A673 (cell line): ENCODE measurements around the gene PVALB. TPM values are rescaled to one million over a fixed set of nuclear protein-coding genes. Genes with fewer than 3 reads are reported as not detected.

Source experiments
- BruUV-seq: library from RNA; stranded (reverse); fragments of 400-500 nt; replicated peaks from 2 replicates; lab custom pipeline; 2021; lab: Mats Ljungman, UMichigan
- CTCF ChIA-PET: fragments of 300-600 bp; sonication (Branson Sonifier 250); formaldehyde crosslinking; loops from one replicate; lab custom pipeline; 2022; ENCODE audit warnings: antibody characterized with exemption; lab: Charles Lee
- POLR2A ChIA-PET: fragments of 300-600 bp; sonication (Branson Sonifier 250); formaldehyde crosslinking; loops from one replicate; lab custom pipeline; 2022; ENCODE audit warnings: antibody characterized with exemption; ENCODE audit not compliant: low non-redundant PET; lab: Charles Lee
- DNase-seq: peaks from one replicate; pipeline ENCODE4 v3.0.0-alpha.2; 2015; ENCODE audit warnings: low spot score
- H3K27ac ChIP-seq: fragments of 200-600 bp; sonication (generic); 2 replicates; pipeline ENCODE4 v1.5.1; 2016; ENCODE audit warnings: mixed run types, low read depth, mild to moderate bottlenecking, mixed read lengths, antibody characterized with exemption, low read length; ENCODE audit not compliant: poor library complexity, severe bottlenecking
- H3K27me3 ChIP-seq: fragments of 200-600 bp; sonication (generic); replicated peaks from 2 replicates; pipeline ENCODE4 v1.6.1; 2017; ENCODE audit warnings: mixed run types, low read depth, mild to moderate bottlenecking, mixed read lengths, antibody characterized with exemption, low read length; ENCODE audit not compliant: insufficient read depth, poor library complexity
- H3K36me3 ChIP-seq: fragments of 200-600 bp; sonication (generic); 2 replicates; pipeline ENCODE4 v1.6.1; 2016; ENCODE audit warnings: mixed run types, mild to moderate bottlenecking, mixed read lengths, antibody characterized with exemption, low read length; ENCODE audit not compliant: insufficient read depth, poor library complexity, severe bottlenecking
- H3K4me1 ChIP-seq: fragments of 200-600 bp; sonication (generic); 2 replicates; pipeline ENCODE4 v1.6.1; 2017; ENCODE audit warnings: mixed run types, mild to moderate bottlenecking, mixed read lengths, antibody characterized with exemption, low read length; ENCODE audit not compliant: insufficient read depth, poor library complexity, severe bottlenecking
- H3K4me3 ChIP-seq: fragments of 200-600 bp; sonication (generic); 2 replicates; pipeline ENCODE4 v1.5.1; 2016; ENCODE audit warnings: low read depth, mixed run types, mild to moderate bottlenecking, mixed read lengths, low read length; ENCODE audit not compliant: poor library complexity, severe bottlenecking
- H3K9me3 ChIP-seq: fragments of 200-600 bp; sonication (generic); 2 replicates; pipeline ENCODE4 v1.6.1; 2016; ENCODE audit warnings: mixed run types, low read depth, mild to moderate bottlenecking, mixed read lengths, antibody characterized with exemption, low read length; ENCODE audit not compliant: poor library complexity, severe bottlenecking
- EZH2 ChIP-seq: fragments of 200-600 bp; sonication (generic); IDR thresholded peaks from 2 replicates; pipeline ENCODE4 v1.6.1; 2017; ENCODE audit warnings: borderline replicate concordance, low read depth, mild to moderate bottlenecking, mixed read lengths, antibody characterized with exemption, low read length; ENCODE audit not compliant: poor library complexity, severe bottlenecking
- intact Hi-C: fragments of 100-400 bp; cut with micrococcal nuclease; formaldehyde crosslinking; loops from one replicate; pipeline ENCODE4 v1.10.0; 2022; ENCODE audit not compliant: unreplicated experiment
- total RNA-seq: library from RNA; stranded (reverse); gene quantifications from 2 replicates; pipeline ENCODE4 v1.2.3, GENCODE V29; 2021
- TF ChIP-seq, protein P1 (sequence below): fragments of 300-800, 200-600 bp; sonication (generic); conservative IDR thresholded peaks from 2 replicates; pipeline ENCODE4 v1.5.1; 2017; ENCODE audit warnings: low read depth, mild to moderate bottlenecking, antibody characterized with exemption, low read length, moderate library complexity, mixed read lengths

PVALB gene
- total RNA-seq, 1 experiment from 2014 or later: not detected

DNA sequence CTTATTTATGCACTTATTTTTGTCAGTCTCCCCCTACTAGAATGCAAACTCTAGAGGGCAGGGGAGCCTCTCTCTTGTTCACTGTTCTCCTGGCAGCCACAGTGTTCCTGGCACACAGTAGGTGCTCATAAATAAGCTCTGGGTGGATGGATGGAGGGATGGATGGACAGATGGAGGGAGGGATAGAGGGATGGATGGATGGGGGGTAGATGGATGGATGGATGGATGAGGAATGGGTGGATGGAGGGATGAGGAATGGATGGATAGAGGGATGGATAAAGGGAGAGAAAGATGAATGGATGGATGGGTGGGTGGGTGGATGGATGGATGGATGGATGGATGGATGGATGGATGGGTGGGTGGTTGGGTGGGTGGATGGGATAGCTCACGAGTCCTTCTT is 13.5 kb downstream of the PVALB start:
- Histone ChIP-seq H3K27me3 (peaks cover 9% of the 10 kb centered on the region), H3K4me1 (no peaks in the 10 kb centered on the region), H3K4me3 (no peak overlapping the region), H3K36me3 (no peaks in the 10 kb centered on the region), H3K9me3 (no peaks in the 10 kb centered on the region), H3K27ac (no peak overlapping the region)
- DNase-seq: no peak
- ChIA-PET CTCF (no interaction called here), POLR2A (no interaction called here)
- TF ChIP-seq, protein P1, sequence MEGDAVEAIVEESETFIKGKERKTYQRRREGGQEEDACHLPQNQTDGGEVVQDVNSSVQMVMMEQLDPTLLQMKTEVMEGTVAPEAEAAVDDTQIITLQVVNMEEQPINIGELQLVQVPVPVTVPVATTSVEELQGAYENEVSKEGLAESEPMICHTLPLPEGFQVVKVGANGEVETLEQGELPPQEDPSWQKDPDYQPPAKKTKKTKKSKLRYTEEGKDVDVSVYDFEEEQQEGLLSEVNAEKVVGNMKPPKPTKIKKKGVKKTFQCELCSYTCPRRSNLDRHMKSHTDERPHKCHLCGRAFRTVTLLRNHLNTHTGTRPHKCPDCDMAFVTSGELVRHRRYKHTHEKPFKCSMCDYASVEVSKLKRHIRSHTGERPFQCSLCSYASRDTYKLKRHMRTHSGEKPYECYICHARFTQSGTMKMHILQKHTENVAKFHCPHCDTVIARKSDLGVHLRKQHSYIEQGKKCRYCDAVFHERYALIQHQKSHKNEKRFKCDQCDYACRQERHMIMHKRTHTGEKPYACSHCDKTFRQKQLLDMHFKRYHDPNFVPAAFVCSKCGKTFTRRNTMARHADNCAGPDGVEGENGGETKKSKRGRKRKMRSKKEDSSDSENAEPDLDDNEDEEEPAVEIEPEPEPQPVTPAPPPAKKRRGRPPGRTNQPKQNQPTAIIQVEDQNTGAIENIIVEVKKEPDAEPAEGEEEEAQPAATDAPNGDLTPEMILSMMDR: no peak
- no peak for TF ChIP-seq EZH2
- no TSS peak for BruUV-seq
- intact Hi-C loops: no loop called here

DNA sequence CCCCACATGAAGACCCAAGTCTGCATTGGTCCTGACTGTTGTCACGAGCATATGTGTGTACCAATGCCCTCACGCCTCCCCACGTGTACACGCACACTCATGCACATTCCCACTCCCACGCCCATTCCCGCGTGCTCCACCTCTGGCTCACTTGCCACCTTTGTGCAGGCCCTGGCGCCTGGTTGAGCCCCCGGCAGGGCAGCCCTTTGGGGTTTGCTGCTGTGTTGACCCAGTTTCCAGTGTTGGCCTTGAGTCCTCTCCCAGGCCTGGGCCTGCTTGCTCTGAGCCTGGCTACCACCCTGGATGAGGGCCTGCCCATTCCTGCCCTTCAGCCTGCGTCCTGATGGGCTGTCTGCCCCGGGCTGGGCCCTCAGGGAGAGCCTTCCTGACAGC is 18.2 kb downstream of the PVALB start:
- no peak for DNase-seq
- BruUV-seq: no TSS peak
- Histone ChIP-seq H3K27me3 (peaks cover 4% of the 10 kb centered on the region), H3K27ac (no peak overlapping the region), H3K9me3 (no peaks in the 10 kb centered on the region), H3K36me3 (no peaks in the 10 kb centered on the region), H3K4me3 (no peak overlapping the region), H3K4me1 (no peaks in the 10 kb centered on the region)
- POLR2A ChIA-PET: no interaction called here
- CTCF ChIA-PET: interaction anchor here (0.7 kb wide), 1 partner anchor 674 kb away, joined by 3 read pairs; no protein-coding TSS in a partner anchor
- intact Hi-C loops: no loop called here
- TF ChIP-seq, protein P1: no peak
- TF ChIP-seq EZH2: no peak

DNA sequence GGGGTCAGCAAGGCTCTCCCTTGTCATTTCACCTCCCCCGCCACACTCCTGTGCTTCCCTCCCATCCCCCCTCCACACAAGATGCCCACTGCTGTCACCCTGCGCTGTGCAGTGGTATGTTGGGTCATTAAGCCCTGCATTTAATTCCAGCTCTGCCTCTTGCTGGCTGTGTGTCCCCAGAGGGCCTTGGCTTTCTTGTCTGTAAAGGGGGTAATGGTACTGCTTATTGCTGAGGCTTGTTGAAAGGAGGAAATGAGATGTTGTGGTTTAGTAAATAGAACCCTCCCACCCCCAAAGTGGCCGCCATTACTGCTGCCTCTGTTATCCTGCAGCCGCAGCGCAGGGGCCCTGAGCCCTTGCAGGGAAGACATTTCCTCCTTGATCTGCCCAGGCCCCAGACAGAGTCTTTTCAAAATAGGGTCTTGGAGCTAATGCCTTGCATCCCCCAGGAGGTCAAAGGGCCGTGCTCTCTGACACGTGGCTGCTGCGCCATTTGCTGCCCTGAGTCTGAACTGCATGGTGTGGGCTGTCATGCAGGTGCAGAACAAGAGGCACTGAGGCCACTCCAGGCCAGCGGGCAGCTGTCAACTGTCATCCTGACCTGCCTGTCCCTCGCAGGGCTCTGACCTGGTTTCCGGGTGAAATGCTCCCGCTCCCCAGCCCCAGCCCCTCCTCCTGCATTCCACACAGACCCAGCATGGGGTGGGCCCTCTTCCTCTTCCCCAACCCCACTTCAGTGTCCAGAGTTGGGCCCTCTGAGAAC is 18.7 kb downstream of the PVALB start:
- Histone ChIP-seq H3K27ac (no peak overlapping the region), H3K4me3 (no peak overlapping the region), H3K27me3 (peaks cover 6% of the 10 kb centered on the region), H3K9me3 (no peaks in the 10 kb centered on the region), H3K36me3 (no peaks in the 10 kb centered on the region), H3K4me1 (no peaks in the 10 kb centered on the region)
- CTCF ChIA-PET: interaction anchor here (0.7 kb wide), 1 partner anchor 675 kb away, joined by 3 read pairs; no protein-coding TSS in a partner anchor
- intact Hi-C loops: no loop called here
- BruUV-seq: no TSS peak
- TF ChIP-seq, protein P1: no peak
- TF ChIP-seq EZH2: no peak
- POLR2A ChIA-PET: no interaction called here
- DNase-seq: no peak
